ENCODE data around the gene CEP63.
"Not testable (repeated sequence)": the region's sequence is repeated elsewhere in the genome, so short reads cannot be mapped to it uniquely, and the experiment has no call there.

The CEP63 gene

DNA sequence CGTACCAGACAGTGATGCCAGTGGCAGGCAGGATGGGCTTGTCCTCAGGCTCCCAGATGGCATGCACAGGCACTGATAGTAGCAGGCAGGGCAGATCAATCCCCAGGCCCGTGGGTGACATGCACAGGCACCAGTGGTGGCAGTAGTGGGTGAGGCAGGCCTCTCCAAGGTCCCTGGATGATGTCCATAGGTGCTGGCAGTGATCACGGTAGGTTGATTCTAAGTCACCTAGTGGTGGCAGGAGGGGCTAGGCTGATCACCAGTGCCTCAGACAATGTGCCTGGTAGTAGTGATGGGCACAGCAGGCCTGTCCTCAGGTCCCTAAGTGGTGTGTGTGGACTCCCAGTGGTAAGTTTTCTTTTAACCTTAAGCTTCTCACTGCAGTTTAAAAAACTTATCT is 19.6 kb downstream of the CEP63 start:
- no peak for DNase-seq (ENCODE audit: insufficient read length, low spot score)
- FAIRE-seq = no peak

DNA sequence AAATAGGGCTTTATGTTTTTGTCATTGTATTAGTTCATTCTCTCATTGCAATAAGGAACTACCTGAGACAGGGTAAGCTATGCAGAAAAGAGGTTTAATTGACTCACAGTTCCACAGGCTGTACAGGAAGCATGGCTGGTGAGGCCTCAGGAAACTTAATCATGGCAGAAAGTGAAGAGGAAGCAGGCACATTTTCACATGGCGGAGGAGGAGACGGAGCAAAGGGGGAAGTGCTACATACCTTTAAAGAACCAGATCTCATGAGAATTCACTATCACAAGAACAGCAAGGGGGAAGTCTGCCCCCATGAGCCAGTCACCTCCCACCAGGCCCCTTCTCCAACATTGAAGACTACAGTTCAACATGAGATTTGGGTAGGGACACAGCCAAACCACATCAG is 25.6 kb downstream of the CEP63 start:
- FAIRE-seq (no peak), DNase-seq (ENCODE audit: insufficient read length, low spot score) (no peak)

DNA sequence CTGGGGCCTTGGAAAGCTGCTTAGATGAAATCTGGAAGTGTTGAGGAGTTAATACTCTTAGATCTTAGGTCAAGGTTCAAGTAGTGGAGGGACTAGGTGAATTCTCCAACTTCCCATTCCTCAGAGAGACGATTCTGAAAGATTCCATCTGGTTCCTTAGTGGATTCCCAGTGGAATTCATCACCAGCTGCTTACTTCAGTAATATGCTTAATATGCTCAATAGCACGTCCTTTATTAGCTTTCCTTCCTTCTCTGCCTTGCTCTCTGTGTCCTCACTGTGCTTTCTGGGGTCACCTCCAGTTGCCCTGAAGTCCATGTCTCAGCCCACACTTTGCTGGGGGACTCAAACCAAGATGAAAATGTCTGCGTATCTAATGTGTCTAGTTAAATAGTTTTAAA is 31.0 kb downstream of the CEP63 start:
- DNase-seq (ENCODE audit: insufficient read length, low spot score) (no peak), FAIRE-seq (no peak)

DNA sequence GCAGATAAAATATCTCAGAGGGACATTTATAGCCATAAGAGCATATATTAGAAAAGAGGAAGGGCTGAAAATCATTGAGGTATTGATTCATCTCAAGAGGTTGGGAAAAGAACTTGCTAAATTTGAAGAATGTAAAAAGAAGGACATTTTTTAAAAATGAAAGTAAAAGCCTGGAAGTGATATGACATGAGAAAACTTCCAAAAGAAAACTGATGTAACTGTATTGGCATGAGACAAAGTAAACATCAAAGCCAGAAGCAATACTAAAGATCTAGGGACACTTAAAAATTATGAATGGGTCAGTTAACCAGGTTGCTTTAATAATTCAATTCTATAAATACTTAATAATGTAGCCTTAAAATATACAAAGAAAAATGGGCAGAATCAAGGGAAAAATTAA is 31.9 kb downstream of the CEP63 start:
- DNase-seq (ENCODE audit: insufficient read length, low spot score) (no peak), FAIRE-seq (peak; percentile 62)

DNA sequence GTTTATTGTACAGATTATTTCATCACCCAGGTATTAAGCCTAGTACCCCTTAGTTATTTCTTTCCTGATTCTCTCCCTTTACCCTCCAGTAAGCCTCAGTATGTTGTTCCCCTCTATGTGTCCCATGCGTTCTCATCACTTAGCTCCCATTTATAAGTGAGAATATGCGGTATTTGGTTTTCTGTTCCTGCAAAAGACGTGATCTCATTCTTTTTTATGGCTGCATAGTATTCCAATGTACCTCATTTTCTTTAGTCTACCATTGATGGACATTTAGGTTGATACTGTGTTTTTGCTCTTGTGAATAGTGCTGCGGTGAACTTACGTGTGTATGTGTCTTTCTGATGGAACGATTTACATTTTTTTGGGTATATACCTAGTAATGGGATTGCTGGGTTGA is 36.7 kb downstream of the CEP63 start:
- FAIRE-seq (no peak), DNase-seq (ENCODE audit: insufficient read length, low spot score) (no peak)

DNA sequence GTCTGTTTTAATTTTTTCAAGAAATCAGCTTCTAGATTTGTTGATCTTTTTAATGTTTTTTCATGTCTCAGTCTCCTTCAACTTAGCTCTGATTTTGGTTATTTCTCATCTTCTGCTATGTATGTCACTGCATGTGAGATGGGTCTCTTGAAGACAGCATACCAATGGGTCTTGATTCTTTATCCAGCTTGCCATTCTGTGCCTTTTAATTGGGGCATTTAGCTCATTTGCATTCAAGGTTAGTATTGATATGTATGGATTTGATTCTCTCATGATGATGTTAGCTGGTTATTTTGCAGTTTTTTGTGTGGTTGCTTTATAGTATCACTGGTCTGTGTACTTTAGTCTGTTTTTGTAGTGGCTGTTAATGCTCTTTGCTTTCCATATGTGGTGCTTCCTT is 39.4 kb downstream of the CEP63 start:
- FAIRE-seq = no peak
- DNase-seq (ENCODE audit: insufficient read length, low spot score) = no peak

DNA sequence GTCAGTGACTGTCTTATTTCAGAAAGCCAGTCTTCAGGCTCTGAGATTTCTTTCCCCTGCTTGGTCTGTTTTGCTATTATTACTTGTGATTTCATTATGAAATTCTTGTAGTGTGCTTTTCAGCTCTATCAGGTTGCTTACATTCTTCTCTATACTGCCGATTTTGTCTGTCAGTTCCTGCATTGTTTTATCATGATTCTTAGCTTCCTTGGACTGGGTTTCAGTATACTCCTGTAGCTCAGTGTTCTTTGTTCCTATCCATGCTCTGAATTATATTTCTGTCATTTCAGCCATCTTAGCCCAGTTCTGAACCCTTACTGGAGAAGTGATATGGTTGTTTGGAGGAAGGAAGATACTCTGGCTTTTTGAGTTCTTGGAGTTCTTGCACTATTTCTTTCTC is 40.5 kb downstream of the CEP63 start:
- FAIRE-seq (no peak), DNase-seq (ENCODE audit: insufficient read length, low spot score) (no peak)

DNA sequence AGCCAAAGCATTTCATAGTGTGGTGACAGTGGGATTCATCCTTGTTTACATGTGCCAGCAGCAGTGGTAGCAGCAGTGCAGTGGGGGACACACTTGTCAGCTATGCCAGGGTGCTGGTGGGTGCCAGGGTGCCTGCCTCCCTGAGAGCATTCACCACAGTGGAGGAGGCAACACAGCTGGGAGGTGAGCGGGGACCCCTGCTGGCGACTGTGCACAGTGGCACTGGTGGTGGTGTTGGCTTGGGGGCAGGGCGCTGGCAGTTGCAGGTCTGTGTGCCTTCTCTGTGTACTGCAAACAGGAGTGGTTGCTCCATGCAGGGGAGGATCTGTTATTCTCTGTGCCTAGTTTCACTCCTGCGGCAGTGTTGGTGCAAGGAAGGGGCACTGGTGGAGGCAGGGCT is 41.2 kb downstream of the CEP63 start:
- FAIRE-seq (no peak), DNase-seq (ENCODE audit: insufficient read length, low spot score) (no peak)

DNA sequence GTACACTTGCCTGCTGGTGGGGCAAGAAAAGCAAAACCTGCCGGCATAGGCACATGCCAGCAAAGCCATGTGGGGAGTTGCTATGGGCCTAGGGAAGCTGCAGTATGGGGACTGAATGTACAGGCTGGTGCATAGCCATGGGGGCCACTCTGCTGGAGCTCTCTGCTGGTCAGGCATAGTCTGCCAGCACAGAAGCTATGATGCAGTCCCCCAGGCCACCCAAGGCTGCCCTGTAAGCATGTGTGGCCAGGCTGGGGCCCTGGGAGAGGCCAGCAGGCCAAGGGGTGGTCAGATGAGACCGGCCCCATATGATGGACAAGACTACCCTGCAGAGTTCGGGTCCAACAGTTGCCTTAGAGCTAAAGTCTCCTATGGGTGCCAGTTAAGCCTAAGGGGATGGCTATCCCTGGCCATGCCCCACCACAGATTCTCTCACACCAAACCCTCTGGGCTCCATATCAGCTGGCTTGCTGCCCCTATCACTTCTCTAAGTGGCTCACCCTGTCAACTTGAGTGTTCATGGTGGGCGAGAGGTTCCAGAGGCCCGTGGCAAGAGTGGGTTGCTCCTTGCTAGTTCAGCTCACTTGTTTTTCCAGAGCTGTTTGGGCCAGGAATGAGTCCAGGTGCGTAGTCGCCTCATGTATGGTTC is 41.8 kb downstream of the CEP63 start:
- FAIRE-seq = no peak

DNA sequence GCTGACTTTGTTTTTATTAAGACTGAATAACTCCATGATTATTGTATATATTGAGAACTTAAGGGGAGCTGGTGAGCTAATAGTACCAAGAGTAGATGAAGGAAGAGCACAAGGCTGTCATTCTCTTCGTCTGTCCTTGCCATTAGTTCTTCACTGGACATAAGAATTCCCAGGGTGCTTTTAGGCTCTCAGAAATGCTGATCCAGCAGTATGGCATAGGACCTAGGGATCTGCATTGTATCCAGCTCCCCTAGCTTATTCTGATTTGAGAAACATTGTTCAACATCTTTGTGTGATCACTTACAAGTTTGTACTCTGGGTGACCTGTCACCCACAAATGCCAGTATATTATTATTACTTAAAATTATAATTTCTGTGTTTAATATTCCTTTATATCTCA is 47.6 kb downstream of the CEP63 start:
- FAIRE-seq = no peak
- no peak for DNase-seq (ENCODE audit: insufficient read length, low spot score)

More for the DNA sequence above, 41.8 kb downstream of the CEP63 start:
- no peak for DNase-seq (ENCODE audit: insufficient read length, low spot score)

DNA sequence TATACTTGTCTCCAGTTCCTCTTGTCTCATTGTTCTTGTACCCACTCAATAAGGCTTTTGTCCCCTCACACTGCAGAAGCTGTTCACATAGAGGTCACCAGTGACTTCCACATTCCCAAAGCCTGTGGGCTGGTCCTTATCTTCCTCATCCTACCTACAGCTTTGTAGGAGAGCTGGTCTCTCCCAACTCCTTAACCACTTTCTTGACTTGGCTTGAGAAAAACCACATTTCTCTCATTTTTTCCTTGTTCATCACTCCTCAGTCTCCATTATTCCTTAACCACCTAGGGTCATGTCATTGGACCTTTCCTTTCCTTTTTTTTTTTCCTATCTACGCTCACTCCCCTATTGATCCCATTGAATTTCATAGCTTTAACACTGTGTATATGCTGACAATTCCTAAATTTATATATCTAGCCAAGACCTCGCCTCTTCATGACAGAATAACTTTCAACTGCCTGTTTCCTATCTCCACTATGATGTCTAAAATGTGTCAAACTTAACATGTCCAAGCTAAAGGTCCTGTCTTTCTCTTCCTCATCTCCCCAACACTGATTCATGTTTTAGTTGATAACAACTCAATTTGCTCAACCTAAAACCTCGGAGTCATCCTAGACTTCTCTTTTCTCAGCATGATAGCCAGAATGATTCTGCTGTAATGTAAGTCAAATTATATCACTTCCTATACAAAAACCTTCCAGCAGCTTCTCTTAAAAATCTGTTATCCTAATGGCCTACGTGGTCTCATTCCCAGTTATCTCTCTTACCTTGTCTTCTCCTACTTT is 49.5 kb downstream of the CEP63 start:
- FAIRE-seq = no peak
- no peak for DNase-seq (ENCODE audit: insufficient read length, low spot score)

DNA sequence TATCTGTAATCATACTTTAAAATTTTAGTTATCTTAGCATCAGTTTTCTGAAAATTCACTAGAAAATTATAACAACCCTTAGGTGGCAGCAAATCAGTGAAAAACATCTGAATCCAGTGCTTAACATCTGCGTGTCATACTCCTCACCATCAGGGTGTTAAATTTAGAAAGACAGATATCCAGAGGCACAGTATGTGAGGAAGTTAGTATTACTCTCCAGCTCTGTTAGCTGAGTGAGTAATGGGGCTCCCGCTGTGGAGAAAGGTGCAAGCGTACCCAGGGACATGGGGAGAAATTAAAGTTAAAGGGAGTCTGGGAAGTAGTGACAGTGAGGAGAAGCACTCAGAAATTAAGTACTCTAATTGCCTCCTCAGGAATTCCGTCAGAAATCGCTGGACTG is 50.9 kb downstream of the CEP63 start:
- no peak for DNase-seq (ENCODE audit: insufficient read length, low spot score)
- FAIRE-seq = no peak

DNA sequence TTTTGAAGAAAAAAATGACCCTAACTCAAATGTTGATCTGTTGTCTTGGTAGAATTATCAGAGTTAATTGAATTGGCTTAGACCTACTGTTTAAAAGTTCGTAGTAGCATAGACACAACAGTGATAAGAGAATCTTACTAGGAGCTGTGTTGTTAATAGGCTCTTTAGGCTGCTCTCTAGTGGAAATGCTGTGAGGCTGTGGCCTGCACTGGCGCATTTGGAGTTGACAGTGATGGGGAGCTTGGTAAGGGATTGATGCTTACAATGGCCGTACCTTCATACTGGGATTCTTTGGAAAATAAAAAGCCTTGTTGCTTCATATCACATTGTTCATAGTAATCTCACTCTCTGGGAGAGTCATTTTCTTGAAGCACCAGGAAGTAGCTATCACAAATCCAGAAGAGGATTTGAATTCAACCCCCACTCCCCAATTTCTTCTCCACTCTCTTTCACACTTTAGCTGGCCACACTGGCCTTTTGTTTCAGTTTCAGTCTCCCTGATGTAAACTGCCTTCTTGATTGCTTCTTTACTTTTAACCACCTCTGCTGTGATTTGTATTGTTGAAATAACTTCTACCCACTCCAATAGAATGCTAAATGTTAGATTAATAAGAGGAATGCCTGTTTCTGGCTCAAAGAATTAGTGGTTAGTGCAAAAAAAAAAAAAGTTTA is 56.6 kb downstream of the CEP63 start:
- DNase-seq (ENCODE audit: insufficient read length, low spot score) (no peak), FAIRE-seq (no peak)

DNA sequence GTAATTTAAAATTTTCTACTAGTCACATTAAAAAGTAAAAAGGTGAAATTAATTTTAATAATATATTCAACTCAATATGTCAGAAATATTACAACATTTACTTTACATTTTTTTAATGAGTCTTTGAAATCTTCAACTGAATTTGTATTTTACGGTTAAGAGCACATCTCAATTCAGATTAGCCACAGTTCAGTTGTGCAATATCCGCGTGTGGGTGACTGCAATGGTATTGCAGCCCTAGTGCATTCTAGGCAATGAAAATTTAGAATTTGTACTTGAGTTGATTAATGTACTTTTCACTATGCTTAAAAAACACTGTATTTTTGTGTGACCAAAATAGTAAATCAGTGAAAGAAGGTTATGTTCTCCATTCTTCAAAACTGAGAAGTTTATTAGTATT is 57.3 kb downstream of the CEP63 start:
- DNase-seq (ENCODE audit: insufficient read length, low spot score) (no peak), FAIRE-seq (peak; percentile 37)

DNA sequence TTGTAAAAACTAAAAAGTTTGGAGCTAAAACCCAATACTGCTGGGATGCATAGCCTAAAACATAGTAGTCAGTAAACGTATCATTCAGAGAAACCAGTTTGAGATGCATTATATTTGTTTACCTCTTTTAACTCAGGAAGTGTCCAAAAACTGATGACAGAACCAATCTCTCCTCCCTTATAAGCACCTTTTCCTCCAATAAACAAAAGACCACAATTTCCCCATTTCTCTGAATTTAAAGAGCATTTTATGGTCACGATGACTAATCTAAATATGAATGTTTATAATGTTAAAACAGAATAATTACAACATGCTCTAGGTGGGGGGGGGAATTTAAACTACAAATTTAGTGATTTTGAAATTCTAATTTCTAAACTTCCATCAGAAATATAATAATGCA is 58.5 kb downstream of the CEP63 start:
- DNase-seq (ENCODE audit: insufficient read length, low spot score) = no peak
- FAIRE-seq = no peak

DNA sequence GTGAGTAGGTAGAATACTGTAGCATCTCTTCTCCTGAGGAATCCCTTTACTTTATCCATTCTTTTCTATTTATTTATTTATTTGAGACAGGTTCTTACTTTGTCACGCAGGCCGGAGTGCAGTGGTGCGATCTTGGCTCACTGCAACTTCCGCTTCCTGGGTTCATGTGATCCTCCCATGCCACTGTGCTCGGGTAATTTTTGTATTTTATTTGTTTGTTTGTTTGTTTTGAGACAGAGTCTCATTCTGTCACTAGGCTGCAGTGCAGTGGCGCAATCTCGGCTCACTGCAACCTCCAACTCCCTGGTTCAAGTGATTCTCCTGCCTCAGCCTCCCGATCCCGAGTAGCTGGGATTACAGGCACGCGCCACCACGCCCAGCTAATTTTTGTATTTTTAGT is 58.9 kb downstream of the CEP63 start:
- not testable (repeated sequence) for DNase-seq (ENCODE audit: insufficient read length, low spot score); FAIRE-seq

DNA sequence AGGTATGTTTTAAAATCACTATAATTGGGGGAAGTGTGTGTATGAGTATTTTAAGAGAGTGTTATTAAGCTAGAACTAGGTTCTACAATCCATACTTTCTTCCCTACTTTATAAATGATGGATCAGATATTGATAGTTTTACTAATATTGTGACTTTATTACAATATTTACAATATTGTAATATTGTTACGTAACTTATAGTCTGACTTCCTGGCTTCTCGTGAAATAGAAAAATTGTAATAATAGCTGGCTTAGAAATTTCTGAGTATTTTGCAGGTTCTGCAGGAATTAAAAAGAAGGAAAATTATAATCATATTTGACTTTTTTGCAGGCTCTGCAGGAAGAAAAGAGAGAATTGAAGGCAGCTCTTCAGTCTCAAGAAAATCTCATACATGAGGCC is 60.0 kb downstream of the CEP63 start:
- DNase-seq (ENCODE audit: insufficient read length, low spot score) (no peak), FAIRE-seq (no peak)

DNA sequence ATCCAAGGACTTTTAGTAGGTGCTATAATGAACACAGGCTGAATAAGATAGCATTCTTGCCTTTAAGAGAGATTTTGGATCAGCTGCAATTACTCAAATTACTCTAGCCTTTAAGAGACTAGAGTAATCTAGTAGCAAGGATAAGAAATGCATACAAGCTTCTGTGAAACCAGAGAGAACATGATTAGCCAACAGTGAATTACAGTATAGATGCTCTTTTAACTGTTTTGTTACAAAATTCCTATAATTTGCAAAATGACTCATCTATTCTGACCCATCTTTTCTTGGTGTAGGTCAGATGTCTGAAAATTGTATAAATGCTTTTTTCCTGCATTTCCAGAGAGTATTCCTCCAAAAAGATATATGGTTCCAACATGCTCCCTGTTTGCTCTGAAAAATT is 66.9 kb downstream of the CEP63 start:
- DNase-seq (ENCODE audit: insufficient read length, low spot score) = no peak
- peak; percentile 21 for FAIRE-seq

DNA sequence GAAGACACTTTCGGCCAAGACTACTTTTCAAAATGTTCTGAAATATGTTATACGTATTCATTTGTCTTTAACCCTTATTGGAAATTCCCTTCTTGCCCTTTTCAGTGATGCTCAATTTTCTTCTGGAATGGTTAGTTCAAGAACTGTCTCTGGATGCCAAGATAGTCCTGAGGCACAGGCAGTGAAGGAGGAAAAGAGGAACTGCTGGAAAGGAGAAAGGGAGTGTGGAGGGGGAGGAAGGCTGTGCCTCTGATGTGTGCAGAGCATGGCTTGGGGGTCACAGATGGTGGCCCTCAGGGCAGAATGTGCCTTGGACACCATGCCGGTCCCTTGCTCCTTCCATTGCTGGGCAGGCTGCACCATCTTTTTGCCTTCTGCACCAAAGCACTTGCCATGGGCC is 73.7 kb downstream of the CEP63 start:
- DNase-seq (ENCODE audit: insufficient read length, low spot score) (no peak), FAIRE-seq (no peak)

DNA sequence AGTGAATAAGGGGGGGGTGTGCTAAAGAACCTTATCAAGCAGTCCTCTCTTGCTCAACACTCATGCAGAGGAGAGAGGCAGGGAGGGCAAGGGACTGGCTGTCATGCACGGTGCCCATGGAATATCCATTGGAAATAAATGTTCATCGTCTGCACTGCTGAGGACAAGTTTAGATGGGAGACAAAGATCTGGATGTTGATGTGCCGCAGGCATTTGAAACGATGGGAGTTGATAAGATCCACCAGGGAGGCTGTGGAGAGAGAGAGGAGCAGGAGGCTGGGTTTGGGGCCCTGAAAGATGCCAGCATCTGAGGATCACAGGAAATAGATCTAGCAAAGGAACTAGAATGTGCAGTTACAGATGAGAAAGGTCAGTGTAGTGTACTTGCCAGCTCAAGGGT is 76.2 kb downstream of the CEP63 start:
- DNase-seq (ENCODE audit: insufficient read length, low spot score) (no peak), FAIRE-seq (no peak)

DNA sequence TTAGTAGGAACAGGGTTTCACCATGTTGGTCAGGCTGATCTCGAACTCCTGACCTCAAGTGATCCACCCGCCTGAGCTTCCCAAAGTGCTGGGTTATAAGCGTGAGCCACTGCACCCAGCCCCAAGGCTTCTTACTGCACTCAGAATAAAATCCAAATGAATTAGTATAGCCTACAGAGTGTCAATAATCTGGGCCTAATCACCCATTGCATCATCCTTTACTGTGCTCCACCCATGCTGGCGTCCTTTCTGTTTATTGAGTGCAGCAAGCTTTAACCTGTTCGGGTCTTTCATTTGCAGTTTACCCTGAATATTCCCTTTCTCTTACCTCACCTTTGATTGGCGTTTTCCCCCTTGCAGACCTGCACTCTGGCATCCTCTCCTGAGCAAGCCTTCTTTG is 77.7 kb downstream of the CEP63 start:
- DNase-seq (ENCODE audit: insufficient read length, low spot score) = no peak
- FAIRE-seq = no peak

DNA sequence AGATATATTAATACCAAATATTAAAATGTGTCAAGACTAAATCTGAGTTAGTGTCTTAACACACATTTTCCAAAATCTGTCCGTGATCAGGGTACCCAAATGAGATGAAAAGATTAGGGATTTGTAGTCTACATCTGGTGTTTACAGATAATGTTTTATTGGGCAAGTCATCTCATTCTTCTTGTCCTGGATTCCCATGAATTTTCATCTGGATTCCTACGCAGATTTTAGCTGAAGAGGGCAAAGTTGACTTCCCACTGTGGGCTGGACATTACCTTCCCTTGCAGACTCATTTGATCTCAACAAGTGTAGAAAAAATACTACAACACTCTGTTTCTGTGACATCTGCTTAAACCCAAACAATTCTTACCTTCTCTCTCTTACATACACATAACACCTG is 79.1 kb downstream of the CEP63 start:
- FAIRE-seq (no peak), DNase-seq (ENCODE audit: insufficient read length, low spot score) (no peak)

Data from GM19239 (cell line).